ENCODE results near the gene CHRNA1. TPM values are rescaled to one million over a fixed set of nuclear protein-coding genes. Genes with fewer than 3 reads are reported as not detected.

Gene CHRNA1
- total RNA-seq, 1 donor from 2014 or later, result not detected

DNA sequence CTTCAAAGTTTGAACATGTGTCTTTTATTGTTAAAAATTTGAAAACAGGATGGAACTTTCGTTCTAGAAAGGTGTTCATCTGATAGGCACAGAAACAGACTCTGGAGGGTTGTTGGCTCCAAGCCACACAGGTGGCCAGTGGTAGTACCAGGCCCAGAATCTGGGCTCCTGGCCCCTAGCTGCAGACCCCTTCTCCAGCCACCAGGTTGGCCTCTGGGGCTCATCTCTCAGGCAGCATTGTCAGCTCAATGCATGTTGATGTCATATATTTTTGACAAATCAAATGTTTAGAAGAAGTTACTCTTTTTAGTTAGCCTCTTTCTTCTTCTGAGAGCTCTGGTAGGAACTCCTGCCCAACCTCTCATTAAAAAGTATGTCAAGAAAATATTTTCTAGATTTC lies 34.5 kb upstream of the CHRNA1 start:
- no peak for DNase-seq (ENCODE audit: low read depth)

DNA sequence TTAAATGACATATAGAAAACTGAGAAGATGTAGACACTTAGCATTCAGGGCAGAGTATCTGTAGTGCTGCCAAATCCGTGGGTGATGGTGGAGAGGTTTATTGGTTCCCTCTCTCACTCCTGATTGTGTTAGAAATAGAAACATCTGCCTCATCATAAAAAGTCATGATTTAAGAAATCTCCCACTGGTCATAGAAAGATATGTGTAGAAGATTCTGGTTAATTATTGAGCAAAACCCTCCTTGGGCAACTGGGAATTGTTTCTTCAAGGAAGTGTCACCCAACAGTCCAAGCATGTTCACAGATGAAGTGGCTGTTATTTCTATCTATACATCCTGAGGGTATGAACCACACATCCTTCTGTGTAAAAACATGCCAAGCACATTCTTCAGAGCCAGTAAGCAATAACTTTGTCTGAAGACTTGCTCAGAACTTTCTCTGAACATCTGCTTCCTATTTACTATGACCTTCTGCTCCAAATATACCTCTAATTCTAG lies 33.6 kb upstream of the CHRNA1 start:
- H3K4me3 ChIP-seq (ENCODE audit: low read depth, low read length), result no peak overlapping the region
- TF ChIP-seq, protein P1, sequence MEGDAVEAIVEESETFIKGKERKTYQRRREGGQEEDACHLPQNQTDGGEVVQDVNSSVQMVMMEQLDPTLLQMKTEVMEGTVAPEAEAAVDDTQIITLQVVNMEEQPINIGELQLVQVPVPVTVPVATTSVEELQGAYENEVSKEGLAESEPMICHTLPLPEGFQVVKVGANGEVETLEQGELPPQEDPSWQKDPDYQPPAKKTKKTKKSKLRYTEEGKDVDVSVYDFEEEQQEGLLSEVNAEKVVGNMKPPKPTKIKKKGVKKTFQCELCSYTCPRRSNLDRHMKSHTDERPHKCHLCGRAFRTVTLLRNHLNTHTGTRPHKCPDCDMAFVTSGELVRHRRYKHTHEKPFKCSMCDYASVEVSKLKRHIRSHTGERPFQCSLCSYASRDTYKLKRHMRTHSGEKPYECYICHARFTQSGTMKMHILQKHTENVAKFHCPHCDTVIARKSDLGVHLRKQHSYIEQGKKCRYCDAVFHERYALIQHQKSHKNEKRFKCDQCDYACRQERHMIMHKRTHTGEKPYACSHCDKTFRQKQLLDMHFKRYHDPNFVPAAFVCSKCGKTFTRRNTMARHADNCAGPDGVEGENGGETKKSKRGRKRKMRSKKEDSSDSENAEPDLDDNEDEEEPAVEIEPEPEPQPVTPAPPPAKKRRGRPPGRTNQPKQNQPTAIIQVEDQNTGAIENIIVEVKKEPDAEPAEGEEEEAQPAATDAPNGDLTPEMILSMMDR (conservative IDR thresholded peaks at IDR 0.05; ENCODE audit: low read depth, low read length), result no peak
- no peak for DNase-seq (ENCODE audit: low read depth)

More for the DNA sequence above, 34.5 kb upstream of the CHRNA1 start:
- no peak overlapping the region for H3K4me3 ChIP-seq (ENCODE audit: low read depth, low read length)
- TF ChIP-seq, protein P1 (conservative IDR thresholded peaks at IDR 0.05; ENCODE audit: low read depth, low read length), result no peak

DNA sequence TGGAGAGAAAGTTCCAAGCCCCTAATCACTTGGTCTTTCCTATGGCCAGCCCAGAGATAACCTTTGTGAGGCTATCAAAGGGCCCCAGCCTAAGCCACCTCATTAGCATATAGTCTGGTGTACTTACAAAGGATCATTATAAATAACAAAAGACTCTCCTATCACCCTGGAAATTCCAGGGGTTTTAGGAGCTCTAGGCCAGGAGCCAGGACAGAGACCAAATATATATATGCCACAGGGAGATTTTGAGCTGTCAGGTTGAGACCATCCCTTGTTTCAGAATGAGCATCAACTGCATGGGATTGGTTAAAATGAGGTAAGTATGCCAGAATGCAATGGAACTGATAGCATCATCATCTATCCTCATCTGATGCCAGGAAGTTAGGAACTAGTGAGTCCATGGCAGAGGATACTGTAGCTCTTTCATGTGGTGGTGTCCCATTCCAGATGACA lies 32.1 kb upstream of the CHRNA1 start:
- H3K4me3 ChIP-seq (ENCODE audit: low read depth, low read length), result no peak overlapping the region
- no peak for DNase-seq (ENCODE audit: low read depth)
- TF ChIP-seq, protein P1 (conservative IDR thresholded peaks at IDR 0.05; ENCODE audit: low read depth, low read length), result no peak

DNA sequence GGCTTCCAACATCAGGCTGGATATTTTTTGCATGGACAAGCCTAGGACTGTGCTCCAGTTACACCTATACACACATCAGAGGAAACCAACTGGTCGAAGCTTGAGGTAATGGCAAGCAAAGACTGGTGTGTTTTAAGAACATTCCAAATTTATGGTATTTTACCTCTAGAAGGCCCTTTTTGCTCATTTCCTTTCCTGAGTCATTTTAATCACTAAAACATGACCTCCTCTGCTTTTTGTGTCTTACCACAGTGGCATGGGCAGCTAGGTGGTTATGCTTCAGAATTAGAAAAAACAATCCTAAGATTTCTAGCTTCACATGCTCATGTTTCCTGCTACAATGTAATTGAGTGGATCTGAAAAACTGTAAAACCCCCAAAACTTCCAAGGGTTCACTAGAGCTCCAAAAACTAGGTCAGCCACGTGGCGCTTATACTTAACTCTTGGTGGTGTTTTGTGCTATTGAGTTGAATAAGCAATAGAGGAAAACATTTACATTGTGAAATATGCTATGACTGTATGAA lies 30.6 kb upstream of the CHRNA1 start:
- TF ChIP-seq, protein P1 (conservative IDR thresholded peaks at IDR 0.05; ENCODE audit: low read depth, low read length), result no peak
- H3K4me3 ChIP-seq (ENCODE audit: low read depth, low read length), result no peak overlapping the region
- no peak for DNase-seq (ENCODE audit: low read depth)

DNA sequence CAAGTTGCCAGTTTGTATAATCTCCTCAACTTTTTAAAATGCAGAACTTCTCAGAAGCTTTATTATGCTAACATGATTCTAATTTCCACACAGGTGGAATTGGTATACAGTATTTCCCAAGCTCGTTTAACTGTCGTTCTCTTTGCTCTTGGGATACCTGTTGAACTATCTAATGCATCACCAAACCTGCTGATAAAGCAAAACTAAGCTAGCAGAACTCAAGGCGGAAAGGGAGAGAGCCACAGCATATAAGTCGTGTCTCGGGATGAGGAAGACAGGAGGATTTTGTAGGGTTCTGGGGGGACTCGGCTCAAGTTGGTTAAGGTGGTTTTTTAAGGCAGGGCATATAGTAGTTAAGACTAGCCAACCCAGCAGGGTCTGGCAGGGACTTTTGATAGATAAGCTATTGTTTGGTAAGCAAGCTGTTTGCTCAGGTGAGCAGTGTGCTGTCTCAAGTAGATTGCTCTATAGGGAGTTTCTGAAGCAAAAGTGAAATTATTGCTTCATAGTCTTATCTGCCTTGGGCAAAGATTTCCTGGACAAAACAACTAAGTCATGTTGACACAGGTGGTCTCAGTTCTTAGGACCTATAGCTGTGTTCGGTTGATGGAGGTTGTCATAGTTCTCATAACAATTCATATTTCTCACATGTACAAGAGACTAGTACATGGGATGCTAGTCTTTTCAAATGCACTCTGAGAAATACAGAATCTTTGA lies 28.2 kb upstream of the CHRNA1 start:
- DNase-seq (ENCODE audit: low read depth), result no peak
- H3K4me3 ChIP-seq (ENCODE audit: low read depth, low read length), result no peak overlapping the region
- TF ChIP-seq, protein P1 (conservative IDR thresholded peaks at IDR 0.05; ENCODE audit: low read depth, low read length), result no peak

DNA sequence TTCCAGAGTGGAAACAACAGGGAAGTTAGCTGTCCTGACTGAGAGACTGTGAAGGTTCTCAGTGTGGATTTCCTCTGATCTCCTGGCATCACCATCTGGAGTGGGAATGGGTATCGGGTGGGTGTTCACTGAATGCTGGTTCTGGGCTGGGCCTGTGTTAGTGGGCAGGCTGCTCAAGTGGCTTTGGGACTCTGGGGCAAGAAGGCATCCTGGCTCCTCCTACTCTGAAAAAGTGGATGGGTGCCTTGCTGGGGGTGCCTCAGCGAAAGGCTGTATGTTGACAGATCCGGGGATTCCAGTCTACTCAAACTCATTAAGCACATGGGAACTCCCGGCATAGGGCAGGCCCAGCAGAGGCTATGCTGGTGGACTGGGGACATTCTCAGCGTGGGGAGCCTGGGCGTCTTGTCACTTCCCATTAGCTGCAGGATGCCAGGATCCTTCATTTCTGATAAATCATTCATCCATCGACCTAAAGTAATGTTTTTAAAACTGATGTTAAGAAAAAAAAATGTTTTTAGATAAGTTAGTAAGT lies 27.5 kb upstream of the CHRNA1 start:
- TF ChIP-seq, protein P1 (conservative IDR thresholded peaks at IDR 0.05; ENCODE audit: low read depth, low read length), result no peak
- DNase-seq (ENCODE audit: low read depth), result no peak
- H3K4me3 ChIP-seq (ENCODE audit: low read depth, low read length), result no peak overlapping the region

Data from epithelial cell of proximal tubule (primary cell).